HCT116 (cell line): ENCODE measurements around the gene PDSS1. TPM values are rescaled to one million over a fixed set of nuclear protein-coding genes. Genes with fewer than 3 reads are reported as not detected.

Experiments used
- ATAC-seq: fragments of 200-7000 bp; cut with Tn5 transposase; 2 replicates; pipeline ENCODE4 v1.9.1; 2020; ENCODE audit warnings: mild to moderate bottlenecking, moderate library complexity
- BruUV-seq: library from RNA; stranded (reverse); fragments of 400-500 nt; replicated peaks from 2 replicates; lab custom pipeline; 2021; lab: Mats Ljungman, UMichigan
- CTCF ChIA-PET: fragments of 300-600 bp; sonication (Branson Sonifier 250); formaldehyde crosslinking; loops from one replicate; lab custom pipeline; 2021; ENCODE audit warnings: antibody characterized with exemption; lab: Charles Lee
- POLR2A ChIA-PET: fragments of 300-600, 350-600 bp; sonication (Branson Sonifier 250); formaldehyde crosslinking; loops from one replicate; lab custom pipeline; 2021; ENCODE audit warnings: antibody characterized with exemption; lab: Charles Lee
- RAD21 ChIA-PET, 2 experiments: fragments of 300-600 bp; sonication (Branson Sonifier 250); formaldehyde crosslinking; loops; one replicate each; lab custom pipeline; 2023; ENCODE audit warnings: low total read pairs in 2 of 2; ENCODE audit not compliant: uncharacterized antibody in 2 of 2, unreplicated experiment in 2 of 2, low non-redundant PET in 1 of 2; lab: Charles Lee
- DNase-seq: peaks from one replicate; pipeline ENCODE4 v3.0.0-alpha.2; 2010; ENCODE audit warnings: low read depth, low spot score
- H2AFZ ChIP-seq: fragments of 200-600 bp; shearing (Covaris generic), sonication (generic); 2 replicates; pipeline ENCODE4 v1.6.1; 2017; ENCODE audit warnings: low read depth, mixed run types, mixed read lengths, antibody characterized with exemption, low read length; ENCODE audit not compliant: poor library complexity, severe bottlenecking
- H3K27ac ChIP-seq: 2 replicates; pipeline ENCODE4 v1.5.1; 2012; ENCODE audit warnings: low read depth, low read length
- H3K27me3 ChIP-seq: fragments of 200-600 bp; sonication (generic); 2 replicates; pipeline ENCODE4 v1.6.1; 2016; ENCODE audit warnings: mixed run types, low read length, mixed read lengths; ENCODE audit not compliant: insufficient read depth
- H3K36me3 ChIP-seq, 2 experiments: fragments of 200-500 bp in 1 of 2; fragments of 200-600 bp in 1 of 2; sonication (Bioruptor generic) in 1 of 2; sonication (generic) in 1 of 2; 2 replicates each; pipeline versions ENCODE4 v1.5.1 to v1.6.1; 2014 to 2016; ENCODE audit warnings: low read length in 2 of 2, inconsistent platforms in 1 of 2, mixed read lengths in 1 of 2, mixed run types in 1 of 2; ENCODE audit not compliant: insufficient read depth in 2 of 2, control insufficient read depth in 1 of 2
- H3K4me1 ChIP-seq, 2 experiments: fragments of 200-600 bp in 1 of 2; sonication (generic) in 1 of 2; 2 replicates each; pipeline versions ENCODE4 v1.5.1 to v1.6.1; 2012 to 2017; ENCODE audit warnings: low read length in 2 of 2, inconsistent platforms in 1 of 2, mild to moderate bottlenecking in 1 of 2, mixed read lengths in 1 of 2, mixed run types in 1 of 2, moderate library complexity in 1 of 2; ENCODE audit not compliant: insufficient read depth in 2 of 2, control insufficient read depth in 1 of 2
- H3K4me2 ChIP-seq: fragments of 200-600 bp; sonication (generic); 2 replicates; pipeline ENCODE4 v1.6.1; 2017; ENCODE audit warnings: mixed run types, low read length, mixed read lengths
- H3K4me3 ChIP-seq, 2 experiments: fragments of 200-600 bp in 1 of 2; sonication (generic) in 1 of 2; replicated peaks in 1 of 2; 2 replicates each; pipeline ENCODE4 v1.5.1; 2011 to 2016; ENCODE audit warnings: low read length in 2 of 2, control low read depth in 1 of 2, low read depth in 1 of 2, mild to moderate bottlenecking in 1 of 2, mixed read lengths in 1 of 2, mixed run types in 1 of 2
- H3K79me2 ChIP-seq: fragments of 200-600 bp; sonication (generic); 2 replicates; pipeline ENCODE4 v1.6.1; 2017; ENCODE audit warnings: mild to moderate bottlenecking, mixed run types, low read length, moderate library complexity, mixed read lengths; ENCODE audit not compliant: insufficient read depth
- H3K9ac ChIP-seq: fragments of 200-600 bp; sonication (generic); 2 replicates; pipeline ENCODE4 v1.6.1; 2016; ENCODE audit warnings: low read length, mixed read lengths
- H3K9me2 ChIP-seq: fragments of 200-600 bp; sonication (generic), shearing (Covaris generic); 2 replicates; pipeline ENCODE4 v1.6.1; 2017; ENCODE audit warnings: mixed run types, mild to moderate bottlenecking, moderate library complexity; ENCODE audit not compliant: insufficient read depth
- H3K9me3 ChIP-seq, 2 experiments: fragments of 200-500 bp in 1 of 2; fragments of 200-600 bp in 1 of 2; sonication (Bioruptor generic) in 1 of 2; sonication (generic) in 1 of 2; 2 replicates each; pipeline ENCODE4 v1.6.1; 2014 to 2017; ENCODE audit warnings: low read length in 2 of 2, mixed read lengths in 2 of 2, inconsistent platforms in 1 of 2, low read depth in 1 of 2, mild to moderate bottlenecking in 1 of 2, mixed run types in 1 of 2, moderate library complexity in 1 of 2; ENCODE audit not compliant: control insufficient read depth in 1 of 2, insufficient read depth in 1 of 2
- H4K20me1 ChIP-seq: fragments of 200-600 bp; sonication (generic), shearing (Covaris generic); 2 replicates; pipeline ENCODE4 v1.6.1; 2017; ENCODE audit warnings: mixed run types, mild to moderate bottlenecking, moderate library complexity; ENCODE audit not compliant: insufficient read depth
- CEBPB ChIP-seq: IDR thresholded peaks from 2 replicates; pipeline ENCODE4 v1.6.1; 2012; ENCODE audit warnings: low read depth
- EGR1 ChIP-seq: IDR thresholded peaks from 2 replicates; pipeline ENCODE4 v1.6.1; 2012; ENCODE audit warnings: low read depth
- ELF1 ChIP-seq: IDR thresholded peaks from 2 replicates; pipeline ENCODE4 v1.6.1; 2012; ENCODE audit warnings: low read depth, borderline replicate concordance
- EZH2 ChIP-seq: fragments of 200-600 bp; sonication (generic); IDR thresholded peaks from 2 replicates; pipeline ENCODE4 v1.6.1; 2017; ENCODE audit warnings: antibody characterized with exemption, mixed run types
- EZH2phosphoT487 ChIP-seq: fragments of 200-600 bp; IDR thresholded peaks from 2 replicates; pipeline ENCODE4 v1.6.1; 2018; ENCODE audit warnings: antibody characterized with exemption, borderline replicate concordance
- FOSL1 ChIP-seq: IDR thresholded peaks from 2 replicates; pipeline ENCODE4 v1.6.1; 2012; ENCODE audit warnings: low read depth
- JUND ChIP-seq: IDR thresholded peaks from 2 replicates; pipeline ENCODE4 v1.6.1; 2012
- POLR2A ChIP-seq: IDR thresholded peaks from 2 replicates; pipeline ENCODE4 v1.7.0; 2011; ENCODE audit warnings: borderline replicate concordance; ENCODE audit not compliant: insufficient read depth, insufficient read length; ENCODE audit errors: extremely low read depth
- RAD21 ChIP-seq: IDR thresholded peaks from 2 replicates; pipeline ENCODE4 v1.6.1; 2012; ENCODE audit warnings: low read depth, mild to moderate bottlenecking
- REST ChIP-seq: IDR thresholded peaks from 2 replicates; pipeline ENCODE4 v1.6.1; 2012; ENCODE audit warnings: low read depth
- SP1 ChIP-seq: IDR thresholded peaks from 2 replicates; pipeline ENCODE4 v1.6.1; 2012; ENCODE audit warnings: low read depth
- SRF ChIP-seq: IDR thresholded peaks from 2 replicates; pipeline ENCODE4 v1.6.1; 2012; ENCODE audit warnings: low read depth
- YY1 ChIP-seq: IDR thresholded peaks from 2 replicates; pipeline ENCODE4 v1.6.1; 2011; ENCODE audit warnings: low read length, low read depth, moderate library complexity, mild to moderate bottlenecking; ENCODE audit not compliant: insufficient replicate concordance; ENCODE audit errors: extremely low read depth
- ZBTB33 ChIP-seq: IDR thresholded peaks from 2 replicates; pipeline ENCODE4 v1.6.1; 2011; ENCODE audit warnings: mild to moderate bottlenecking, low read length, moderate library complexity; ENCODE audit not compliant: insufficient replicate concordance; ENCODE audit errors: extremely low read depth
- ZNF274 ChIP-seq: fragments of 200-500 bp; sonication (Bioruptor generic); IDR thresholded peaks from 2 replicates; pipeline ENCODE4 v1.6.1; 2014; ENCODE audit warnings: mild to moderate bottlenecking, low read depth, low read length, inconsistent platforms
- intact Hi-C: fragments of 100-400 bp; cut with micrococcal nuclease; formaldehyde crosslinking; loops from 2 replicates; pipeline ENCODE4 v1.10.0; 2022
- total RNA-seq: library from RNA; stranded (reverse); gene quantifications from one replicate; pipeline ENCODE4 v1.2.1, GENCODE V29; 2021; ENCODE audit not compliant: unreplicated experiment
- TF ChIP-seq, protein P1 (sequence below): IDR thresholded peaks from 2 replicates; pipeline ENCODE4 v1.6.1; 2012

PDSS1 gene
- total RNA-seq, 1 experiment from 2014 or later, result 23.5 TPM

DNA sequence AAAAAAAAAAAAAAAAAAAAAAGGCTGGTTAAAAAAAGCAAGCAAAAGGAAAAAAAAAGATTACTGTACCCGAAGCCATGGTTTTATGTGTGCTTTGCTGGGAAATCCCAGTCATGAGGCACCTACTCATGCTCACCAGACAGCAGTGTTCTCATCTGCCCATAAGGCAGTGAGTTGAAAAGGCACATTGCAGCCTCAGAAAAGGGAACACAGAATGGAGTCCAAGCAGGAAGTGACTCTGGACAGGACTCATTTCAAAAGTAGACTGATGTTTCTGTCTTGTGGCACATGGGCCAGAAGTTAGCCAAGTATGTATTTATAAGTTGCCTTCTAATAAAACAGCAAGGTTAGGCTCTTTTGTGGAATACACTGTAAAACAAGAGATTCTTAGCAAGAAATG, 40.2 kb downstream of the PDSS1 start:
- TF ChIP-seq EGR1, result no peak
- TF ChIP-seq SRF, result no peak
- no peak for TF ChIP-seq ZNF274
- TF ChIP-seq, all 23 proteins: peak for 0
- Histone ChIP-seq H3K9me3 (no peaks in the 10 kb centered on the region), H3K4me3 (no peak overlapping the region), H4K20me1 (no peaks in the 10 kb centered on the region), H3K36me3 (peaks cover 39 to 70% of the 10 kb centered on the region in 2 experiments; a peak in 3 of 4 replicates), H3K79me2 (no peaks in the 10 kb centered on the region), H3K9ac (no peak overlapping the region), H3K4me2 (no peak overlapping the region), H3K27ac (no peak overlapping the region), H3K4me1 (no peaks in the 10 kb centered on the region), H2AFZ (no peak overlapping the region), H3K27me3 (no peaks in the 10 kb centered on the region), H3K9me2 (no peaks in the 10 kb centered on the region)
- ChIA-PET CTCF (no interaction called here), POLR2A (no interaction called here), RAD21 (no interaction called here)
- BruUV-seq, result no TSS peak
- ATAC-seq (no peak), DNase-seq (no peak)
- intact Hi-C loops, result no loop called here

- no peaks in the 10 kb centered on the region for H3K9me3 ChIP-seq
- no peak overlapping the region for H2AFZ ChIP-seq
- no peak overlapping the region for H3K4me3 ChIP-seq
- no peak overlapping the region for H3K27ac ChIP-seq
- H3K79me2 ChIP-seq, result no peaks in the 10 kb centered on the region
- no peaks in the 10 kb centered on the region for H3K4me1 ChIP-seq
- H3K27me3 ChIP-seq, result no peaks in the 10 kb centered on the region
- DNase-seq (no peak), ATAC-seq (no peak)
- BruUV-seq, result no TSS peak
- RAD21 ChIA-PET, result no interaction called here
- H3K9me2 ChIP-seq, result no peaks in the 10 kb centered on the region
- intact Hi-C loops, result no loop called here
- H3K9ac ChIP-seq, result no peak overlapping the region
- POLR2A ChIA-PET, result no interaction called here
- no peak overlapping the region for H3K4me2 ChIP-seq
- H4K20me1 ChIP-seq, result no peaks in the 10 kb centered on the region
- peaks cover 42 to 74% of the 10 kb centered on the region in 2 experiments; a peak in 3 of 4 replicates for H3K36me3 ChIP-seq
- CTCF ChIA-PET, result no interaction called here
- TF ChIP-seq SP1 (no peak), ZBTB33 (no peak), CEBPB (no peak), EZH2phosphoT487 (no peak), ELF1 (no peak), POLR2A (no peak), FOSL1 (no peak), SRF (no peak), EZH2 (no peak), JUND (no peak), EGR1 (no peak), YY1 (no peak), ZNF274 (no peak), REST (no peak), RAD21 (no peak)
- TF ChIP-seq, protein P1, sequence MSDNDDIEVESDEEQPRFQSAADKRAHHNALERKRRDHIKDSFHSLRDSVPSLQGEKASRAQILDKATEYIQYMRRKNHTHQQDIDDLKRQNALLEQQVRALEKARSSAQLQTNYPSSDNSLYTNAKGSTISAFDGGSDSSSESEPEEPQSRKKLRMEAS, result no peak
Observed at GRCh38 chr10:26738301-26738911, 40.9 kb downstream of the PDSS1 start.
